HUES48 (cell line): ENCODE results near the gene SLC39A8.

Source experiments
- H3K27ac ChIP-seq: one replicate; pipeline ENCODE4 v1.7.0; 2013; ENCODE audit warnings: low read depth, low read length, inconsistent platforms
- H3K27me3 ChIP-seq: 2 replicates; pipeline ENCODE4 v1.6.1; 2013; ENCODE audit warnings: mild to moderate bottlenecking, low read length; ENCODE audit not compliant: control insufficient read depth, insufficient read depth
- H3K36me3 ChIP-seq: 2 replicates; pipeline ENCODE4 v1.6.1; 2013; ENCODE audit warnings: low read length; ENCODE audit not compliant: control insufficient read depth, insufficient read depth
- H3K4me1 ChIP-seq: 2 replicates; pipeline ENCODE4 v1.6.1; 2013; ENCODE audit warnings: mild to moderate bottlenecking, low read length; ENCODE audit not compliant: control insufficient read depth, insufficient read depth
- H3K4me3 ChIP-seq: 2 replicates; pipeline ENCODE4 v1.5.1; 2013; ENCODE audit warnings: mild to moderate bottlenecking, low read depth, low read length
- H3K9ac ChIP-seq: 2 replicates; pipeline ENCODE4 v1.6.1; 2013; ENCODE audit warnings: mild to moderate bottlenecking, low read depth, low read length, moderate library complexity
- H3K9me3 ChIP-seq: 2 replicates; pipeline ENCODE4 v1.6.1; 2013; ENCODE audit warnings: low read length; ENCODE audit not compliant: control insufficient read depth, insufficient read depth

Gene SLC39A8

DNA sequence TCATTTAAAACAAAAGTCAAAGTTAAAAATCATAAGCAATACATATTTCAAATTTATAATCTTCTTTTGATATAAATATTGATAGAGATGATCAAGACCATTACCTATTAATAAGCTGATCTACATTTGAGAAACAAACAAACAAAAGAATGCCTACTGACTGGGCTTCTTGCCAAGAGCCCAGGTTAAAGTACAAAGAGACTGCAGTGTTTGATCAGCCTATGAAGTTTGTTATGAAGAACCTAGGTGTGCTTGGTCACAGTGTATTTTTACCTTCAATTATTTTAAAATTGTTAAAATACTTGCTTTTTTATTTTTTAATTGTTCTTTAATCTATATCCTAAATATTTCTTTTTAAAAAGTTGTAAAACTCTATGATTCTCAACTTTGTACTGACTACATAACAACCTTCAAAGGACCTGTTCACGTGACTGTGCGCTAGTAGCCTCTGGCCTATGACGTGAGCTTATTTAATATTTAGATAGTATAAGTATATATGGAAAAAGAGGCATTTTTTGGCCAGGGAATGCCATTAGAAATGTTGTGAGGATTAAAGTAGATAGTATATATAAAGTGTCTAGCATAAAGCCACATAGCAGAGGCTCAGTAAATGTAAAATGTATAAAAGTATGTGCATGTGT is 11.4 kb upstream of the SLC39A8 start:
- Histone ChIP-seq H3K27ac (no peak overlapping the region), H3K9ac (no peak overlapping the region)

DNA sequence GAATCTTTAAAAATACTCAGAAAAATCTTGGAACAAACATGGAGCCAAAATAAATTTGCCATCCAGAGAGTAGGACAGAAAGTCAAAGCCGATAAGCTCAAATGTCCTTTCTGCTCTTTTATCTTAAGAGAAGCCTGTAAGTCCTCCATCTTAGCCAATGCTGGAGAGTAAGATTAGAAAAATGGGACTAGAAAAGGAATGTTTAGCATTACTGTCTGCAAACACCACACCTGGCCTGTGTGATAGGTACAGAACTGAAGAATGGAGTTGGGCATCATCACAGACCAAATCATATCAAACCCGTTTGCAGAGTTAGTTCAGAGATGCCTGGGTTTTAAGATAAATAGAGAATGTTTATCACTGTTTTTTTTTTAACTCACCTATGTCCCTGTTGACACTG is 10.5 kb upstream of the SLC39A8 start:
- Histone ChIP-seq H3K27me3 (no peaks in the 10 kb centered on the region), H3K36me3 (no peaks in the 10 kb centered on the region), H3K4me1 (no peaks in the 10 kb centered on the region), H3K27ac (no peak overlapping the region), H3K4me3 (no peak overlapping the region), H3K9ac (no peak overlapping the region), H3K9me3 (no peaks in the 10 kb centered on the region)

More for the DNA sequence above, 11.4 kb upstream of the SLC39A8 start:
- Histone ChIP-seq H3K27me3 (no peaks in the 10 kb centered on the region), H3K4me3 (no peak overlapping the region), H3K9me3 (no peaks in the 10 kb centered on the region), H3K36me3 (no peaks in the 10 kb centered on the region), H3K4me1 (no peaks in the 10 kb centered on the region)

DNA sequence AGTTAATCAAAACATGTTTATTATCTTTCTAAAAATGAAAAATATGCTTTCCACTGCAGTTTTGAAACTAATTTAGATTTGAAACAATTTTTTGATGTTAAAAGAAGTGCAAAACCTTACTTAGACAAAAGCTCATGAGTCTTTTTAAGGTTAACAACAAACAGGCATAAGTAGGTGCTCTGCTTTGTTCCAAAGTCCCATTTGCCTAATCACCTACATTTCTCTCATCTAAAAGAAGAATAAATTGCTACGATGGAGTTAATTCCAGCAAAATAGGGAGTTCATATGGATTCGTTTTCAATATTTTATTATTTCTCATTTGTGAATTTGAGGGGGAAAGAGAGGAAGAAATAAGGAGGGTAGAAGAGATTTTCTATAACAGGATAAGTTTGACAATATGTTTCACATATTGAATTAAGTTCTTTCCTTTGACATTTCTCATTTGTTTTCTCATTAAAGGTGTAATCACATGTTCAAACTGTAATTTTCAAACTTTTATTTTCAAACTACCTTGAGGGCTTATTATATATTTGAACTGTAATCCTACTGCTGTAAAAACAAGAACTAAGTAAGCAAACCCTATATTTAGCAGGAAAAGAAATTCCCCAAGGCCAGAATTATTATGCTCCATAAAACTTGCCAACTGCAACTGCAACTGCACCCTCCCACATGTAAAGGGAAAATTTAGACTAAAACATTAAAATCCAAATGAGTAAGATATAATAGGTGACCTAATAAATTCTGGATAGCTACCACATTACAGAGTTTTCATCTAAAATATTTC is 9.6 kb upstream of the SLC39A8 start:
- Histone ChIP-seq H3K4me1 (no peaks in the 10 kb centered on the region), H3K27ac (no peak overlapping the region), H3K9ac (no peak overlapping the region), H3K4me3 (no peak overlapping the region), H3K36me3 (no peaks in the 10 kb centered on the region), H3K27me3 (no peaks in the 10 kb centered on the region), H3K9me3 (no peaks in the 10 kb centered on the region)

DNA sequence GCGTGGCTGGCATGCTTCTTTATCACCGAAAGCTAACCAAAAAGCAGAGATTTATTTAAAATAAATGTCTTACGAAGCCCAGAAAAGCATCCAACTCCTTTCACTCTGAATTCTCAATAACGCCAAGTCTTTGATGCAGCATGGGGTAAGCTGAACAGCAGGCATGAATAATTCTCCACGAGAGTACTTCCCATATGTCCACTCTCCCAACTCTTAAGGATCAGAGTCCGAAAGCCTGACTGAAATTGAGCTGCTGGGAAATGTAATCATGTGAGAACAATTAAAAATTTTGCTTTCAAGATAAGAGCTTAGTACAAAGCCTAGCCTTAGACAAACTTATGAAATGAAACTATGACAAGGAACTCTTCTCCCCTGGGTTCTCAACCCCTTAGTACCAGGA is 7.5 kb upstream of the SLC39A8 start:
- no peaks in the 10 kb centered on the region for H3K9me3 ChIP-seq
- no peak overlapping the region for H3K9ac ChIP-seq
- H3K27ac ChIP-seq: no peak overlapping the region
- H3K4me1 ChIP-seq: no peaks in the 10 kb centered on the region
- H3K4me3 ChIP-seq: no peak overlapping the region
- H3K27me3 ChIP-seq: no peaks in the 10 kb centered on the region
- no peaks in the 10 kb centered on the region for H3K36me3 ChIP-seq

DNA sequence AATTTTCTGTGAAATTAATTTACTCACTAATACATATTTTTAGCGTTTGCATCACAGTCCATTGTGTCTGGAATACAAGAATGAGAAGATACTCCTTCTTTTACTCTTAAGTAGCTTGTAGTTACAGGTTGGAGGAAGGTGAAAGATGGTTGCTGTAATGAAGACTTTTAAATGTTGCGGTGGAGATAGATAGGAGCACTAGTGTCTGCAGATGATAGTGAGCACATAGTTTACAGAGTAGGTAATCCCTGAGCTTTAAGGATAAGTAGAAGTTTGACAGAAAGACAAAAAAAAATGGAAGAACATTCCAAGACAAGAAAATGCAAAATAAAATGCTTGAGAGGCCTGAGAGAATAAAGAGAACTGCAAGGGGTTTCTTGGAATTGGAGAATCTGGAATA is 5.4 kb upstream of the SLC39A8 start:
- Histone ChIP-seq H3K9me3 (no peaks in the 10 kb centered on the region), H3K27me3 (peaks cover 16% of the 10 kb centered on the region), H3K4me1 (peaks cover 8% of the 10 kb centered on the region), H3K27ac (no peak overlapping the region), H3K36me3 (no peaks in the 10 kb centered on the region), H3K9ac (no peak overlapping the region), H3K4me3 (no peak overlapping the region)

DNA sequence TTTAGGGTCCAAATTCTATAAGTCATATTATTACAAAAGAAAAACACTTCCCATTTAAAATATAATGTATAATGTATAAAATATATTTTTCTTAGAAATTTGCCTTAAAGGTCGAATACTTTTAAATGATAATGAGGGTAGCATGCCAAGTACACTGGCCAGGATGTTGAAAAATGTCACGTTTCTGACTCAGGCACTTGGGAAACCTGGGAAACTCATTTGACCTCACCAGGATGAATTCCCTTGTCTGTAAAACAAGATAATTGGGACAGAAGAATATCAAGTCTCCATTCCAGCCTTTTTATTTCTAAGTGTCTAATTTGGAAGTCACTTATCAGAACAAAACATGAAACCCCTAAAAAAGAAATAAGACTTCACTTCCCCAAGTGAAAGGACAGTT is 3.4 kb upstream of the SLC39A8 start:
- no peak overlapping the region for H3K27ac ChIP-seq
- peaks cover 30% of the 10 kb centered on the region for H3K27me3 ChIP-seq
- no peak overlapping the region for H3K9ac ChIP-seq
- H3K9me3 ChIP-seq: no peaks in the 10 kb centered on the region
- H3K4me1 ChIP-seq: peaks cover 13% of the 10 kb centered on the region
- no peak overlapping the region for H3K4me3 ChIP-seq
- H3K36me3 ChIP-seq: no peaks in the 10 kb centered on the region

DNA sequence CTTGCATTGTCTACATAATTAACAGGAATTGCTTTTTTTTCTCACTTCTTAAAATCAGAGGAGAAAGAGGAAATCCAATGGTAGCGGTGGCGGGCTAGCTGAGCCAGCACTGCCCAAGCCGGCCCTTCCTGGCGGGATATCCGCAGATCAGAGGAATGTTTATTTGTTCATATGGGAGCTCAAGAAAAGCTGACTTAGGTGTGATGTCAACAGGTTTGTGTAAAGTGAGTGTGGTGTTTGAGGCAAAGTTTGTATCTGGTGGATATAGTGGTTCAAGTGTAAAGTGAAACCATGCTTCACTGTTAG is 466 bp upstream of the SLC39A8 start:
- Histone ChIP-seq H3K4me1 (peaks cover 42% of the 10 kb centered on the region), H3K27me3 (peaks cover 44% of the 10 kb centered on the region), H3K9ac (no peak overlapping the region; the same call in 1 of the 2 replicates), H3K9me3 (no peaks in the 10 kb centered on the region), H3K4me3 (peak overlapping the region; percentile 60), H3K27ac (peak overlapping the region; percentile 37), H3K36me3 (no peaks in the 10 kb centered on the region)

DNA sequence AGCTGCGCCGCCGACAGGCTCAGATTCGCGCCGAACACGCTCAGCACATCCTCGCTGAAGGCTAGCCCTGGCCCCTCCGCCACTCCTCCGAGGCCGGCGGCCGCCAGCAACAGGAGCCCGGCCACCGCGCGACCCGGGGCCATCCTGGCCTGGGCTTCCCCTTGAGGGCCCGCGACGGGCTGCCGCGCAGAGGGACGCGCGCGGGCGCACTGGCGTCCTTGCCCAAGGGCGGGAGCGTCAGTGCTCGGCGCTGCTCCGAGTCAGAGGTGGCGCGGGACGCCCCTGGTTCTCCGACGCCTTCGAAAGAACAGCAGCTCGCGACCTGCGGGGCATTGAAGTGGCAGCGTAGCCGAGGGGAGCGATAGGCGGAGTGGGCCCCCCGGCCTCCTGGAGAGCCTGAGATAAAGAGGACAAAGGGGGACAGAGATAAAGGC is 745 bp downstream of the SLC39A8 start:
- Histone ChIP-seq H3K36me3 (no peaks in the 10 kb centered on the region), H3K27ac (peak overlapping the region; percentile 68), H3K4me1 (peaks cover 42% of the 10 kb centered on the region), H3K4me3 (peak overlapping the region; percentile 60), H3K9me3 (no peaks in the 10 kb centered on the region), H3K27me3 (peaks cover 44% of the 10 kb centered on the region), H3K9ac (peak overlapping the region; percentile 20; the same call in 1 of the 2 replicates)

DNA sequence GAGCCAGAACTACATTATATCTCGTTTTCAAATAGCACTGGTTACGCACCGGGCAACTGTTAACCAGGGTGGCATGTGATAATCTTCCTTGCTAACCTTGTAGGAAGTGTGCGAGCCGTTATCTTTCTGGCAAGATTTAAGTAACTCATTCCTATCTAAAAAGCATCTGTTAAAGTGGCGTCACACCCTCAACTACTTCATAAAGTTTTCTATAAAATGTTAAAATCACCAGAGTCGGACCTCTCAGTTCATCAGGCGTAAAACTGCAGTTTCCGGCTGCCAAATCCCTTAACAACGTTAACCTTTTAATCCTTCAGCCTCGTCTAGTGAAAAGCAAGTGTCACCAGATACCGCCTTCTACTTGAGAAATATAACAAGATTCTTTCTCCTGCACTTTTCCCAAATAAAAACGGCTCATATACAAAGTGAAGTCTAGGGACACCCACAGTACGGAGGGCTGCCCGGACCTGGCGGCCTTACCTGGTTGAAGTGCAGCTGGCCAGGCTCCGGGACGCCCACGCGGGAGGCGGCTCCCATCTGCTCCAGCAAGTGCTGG is 1.2 kb downstream of the SLC39A8 start:
- no peaks in the 10 kb centered on the region for H3K36me3 ChIP-seq
- H3K9me3 ChIP-seq: no peaks in the 10 kb centered on the region
- H3K9ac ChIP-seq: no peak overlapping the region; the same call in 1 of the 2 replicates
- H3K4me1 ChIP-seq: peaks cover 42% of the 10 kb centered on the region
- H3K27me3 ChIP-seq: peaks cover 44% of the 10 kb centered on the region
- H3K27ac ChIP-seq: peak overlapping the region; percentile 68
- H3K4me3 ChIP-seq: peak overlapping the region; percentile 60

DNA sequence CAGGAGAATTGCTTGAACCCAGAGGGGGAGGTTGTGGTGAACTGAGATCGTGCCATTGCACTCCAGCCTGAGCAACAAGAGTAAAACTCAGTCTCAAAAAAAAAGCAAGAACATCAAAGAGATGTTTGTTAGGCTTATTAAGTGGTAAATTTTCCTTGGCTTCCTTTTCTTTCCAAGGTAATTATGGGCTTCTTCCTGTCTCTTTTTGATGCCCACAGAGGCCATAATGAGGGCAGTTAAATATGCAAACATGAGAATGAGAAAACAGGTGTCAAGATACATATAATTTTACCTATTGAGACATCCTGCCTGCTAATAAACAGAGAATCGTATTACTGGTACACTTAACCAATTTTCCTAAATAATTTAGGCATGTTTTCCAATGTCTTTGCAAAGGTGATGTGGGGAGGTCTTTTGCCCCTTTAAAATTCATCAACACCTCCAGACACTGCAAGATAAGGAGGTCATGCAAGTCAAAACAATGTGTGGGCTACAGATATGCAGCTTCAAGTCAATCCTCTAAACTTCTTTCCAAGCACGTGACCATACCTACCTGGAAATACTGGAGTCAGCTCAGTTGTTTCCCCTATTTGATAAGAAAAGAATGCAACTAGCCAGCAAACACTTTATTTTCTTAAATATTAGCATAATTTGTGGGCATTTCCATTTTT is 2.7 kb downstream of the SLC39A8 start:
- no peak overlapping the region for H3K27ac ChIP-seq
- H3K36me3 ChIP-seq: no peaks in the 10 kb centered on the region
- H3K27me3 ChIP-seq: peaks cover 44% of the 10 kb centered on the region
- peak overlapping the region; percentile 60 for H3K4me3 ChIP-seq
- H3K4me1 ChIP-seq: peaks cover 42% of the 10 kb centered on the region
- no peak overlapping the region for H3K9ac ChIP-seq
- no peaks in the 10 kb centered on the region for H3K9me3 ChIP-seq

DNA sequence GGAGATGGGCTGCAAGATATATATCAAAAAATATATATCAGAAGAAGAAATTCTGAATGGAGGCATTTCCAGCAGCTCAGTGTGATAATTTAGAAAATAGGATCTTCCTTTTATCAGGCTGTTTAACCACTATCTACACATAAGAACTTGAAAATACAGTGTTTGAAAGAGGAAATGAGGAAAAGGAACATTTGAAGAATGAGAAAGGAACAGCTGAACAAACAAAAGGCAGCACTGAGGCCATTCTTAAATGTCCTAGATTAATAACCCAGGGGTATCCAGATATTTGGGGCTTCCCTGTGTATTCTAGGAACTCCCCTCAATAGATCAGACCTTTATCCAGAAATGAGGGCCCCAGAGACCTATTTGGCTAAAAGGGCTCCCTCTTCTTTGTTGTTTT is 4.1 kb downstream of the SLC39A8 start:
- Histone ChIP-seq H3K27ac (no peak overlapping the region), H3K36me3 (no peaks in the 10 kb centered on the region), H3K9ac (no peak overlapping the region), H3K4me1 (peaks cover 50% of the 10 kb centered on the region), H3K4me3 (no peak overlapping the region), H3K27me3 (peaks cover 34% of the 10 kb centered on the region), H3K9me3 (no peaks in the 10 kb centered on the region)
